K562 (cell line): Measurements from ENCODE around the gene CERS5. TPM values are rescaled to one million over a fixed set of nuclear protein-coding genes. Genes with fewer than 3 reads are reported as not detected.

Source experiments
- ATAC-seq: fragments of 200-7000 bp; cut with Tn5 transposase; 3 replicates; pipeline ENCODE4 v1.9.1; 2020; ENCODE audit warnings: moderate library complexity
- BruUV-seq: library from RNA; stranded (reverse); fragments of 400-500 nt; replicated peaks from 2 replicates; lab custom pipeline; 2021; lab: Mats Ljungman, UMichigan
- CTCF ChIA-PET: fragments of 300-600 bp; formaldehyde crosslinking; extraction: SDS; loops from one replicate; lab custom pipeline; 2021; ENCODE audit warnings: low intra/inter-chr PET ratio; lab: Yijun Ruan, JAX
- POLR2A ChIA-PET: fragments of 300-600, 350-650 bp; sonication (Branson Sonifier 250); formaldehyde crosslinking; extraction: SDS; loops from one replicate; lab custom pipeline; 2021; ENCODE audit warnings: antibody characterized with exemption, inconsistent platforms; lab: Yijun Ruan, JAX
- DNase-seq, 4 experiments: peaks; one replicate each; pipeline versions ENCODE4 v3.0.0 to v3.0.0-alpha.2; 2011 to 2018; ENCODE audit warnings: low spot score in 3 of 4, mixed read lengths in 3 of 4; ENCODE audit errors: extremely low read depth in 1 of 4
- FAIRE-seq: peaks from 2 replicates; lab custom pipeline; 2011; peaks lifted over from hg19 to GRCh38; lab: Jason Lieb, UNC
- H2AFZ ChIP-seq: 2 replicates; pipeline ENCODE4 v1.6.0; 2011; ENCODE audit warnings: low read depth, low read length, control low read depth, inconsistent platforms
- H3K27ac ChIP-seq: fragments of 200-600 bp; 3 replicates; pipeline ENCODE4 v1.8.0; 2011; ENCODE audit warnings: low read depth, mild to moderate bottlenecking, control low read depth, inconsistent platforms, low read length, moderate library complexity, mixed read lengths; ENCODE audit errors: extremely low read depth
- H3K27me3 ChIP-seq, 2 experiments: fragments of 300-600 bp in 1 of 2; 2 replicates in 1 of 2; 3 replicates in 1 of 2; pipeline versions ENCODE4 v1.6.0 to v1.8.0; 2011; ENCODE audit warnings: inconsistent platforms in 2 of 2, low read length in 2 of 2, mild to moderate bottlenecking in 1 of 2, mixed read lengths in 1 of 2, moderate library complexity in 1 of 2; ENCODE audit not compliant: control insufficient read depth in 2 of 2, insufficient read depth in 2 of 2
- H3K36me3 ChIP-seq: fragments of 300-600 bp; 3 replicates; pipeline ENCODE4 v1.8.0; 2011; ENCODE audit warnings: mild to moderate bottlenecking, low read length, inconsistent platforms; ENCODE audit not compliant: control insufficient read depth, insufficient read depth
- H3K4me1 ChIP-seq, 2 experiments: fragments of 200-600 bp in 1 of 2; replicated peaks in 1 of 2; 2 replicates in 1 of 2; 3 replicates in 1 of 2; pipeline versions ENCODE4 v1.5.1 to v1.8.0; 2011; ENCODE audit warnings: inconsistent platforms in 2 of 2, low read length in 2 of 2, mild to moderate bottlenecking in 1 of 2, mixed read lengths in 1 of 2, moderate library complexity in 1 of 2; ENCODE audit not compliant: control insufficient read depth in 2 of 2, insufficient read depth in 2 of 2
- H3K4me2 ChIP-seq: 2 replicates; pipeline ENCODE4 v1.6.1; 2011; ENCODE audit warnings: low read length, control low read depth, inconsistent platforms, mixed read lengths; ENCODE audit not compliant: insufficient read depth
- H3K4me3 ChIP-seq: fragments of 200-600 bp; sonication (generic), shearing (Covaris generic); 2 replicates; pipeline ENCODE4 v1.5.1; 2016; ENCODE audit warnings: control low read depth, inconsistent platforms
- H3K79me2 ChIP-seq: fragments of 200-600 bp; 3 replicates; pipeline ENCODE4 v1.8.0; 2011; ENCODE audit warnings: low read length, inconsistent platforms; ENCODE audit not compliant: control insufficient read depth, insufficient read depth
- H3K9ac ChIP-seq, 2 experiments: 2 replicates each; pipeline versions ENCODE4 v1.6.0 to v1.6.1; 2011; ENCODE audit warnings: low read depth in 2 of 2, low read length in 2 of 2, control low read depth in 1 of 2, inconsistent platforms in 1 of 2, mild to moderate bottlenecking in 1 of 2, mixed read lengths in 1 of 2; ENCODE audit not compliant: insufficient read depth in 1 of 2
- H3K9me1 ChIP-seq: one replicate; pipeline ENCODE4 v1.6.0; 2011; ENCODE audit warnings: inconsistent platforms, mild to moderate bottlenecking, low read length, moderate library complexity; ENCODE audit not compliant: control insufficient read depth, insufficient read depth
- H3K9me3 ChIP-seq: replicated peaks from 2 replicates; pipeline ENCODE4 v1.5.1; 2011; ENCODE audit warnings: low read depth, low read length, inconsistent platforms; ENCODE audit not compliant: control insufficient read depth, insufficient read depth
- H4K20me1 ChIP-seq: replicated peaks from 2 replicates; pipeline ENCODE4 v1.6.1; 2011; ENCODE audit warnings: low read length, inconsistent platforms, mixed read lengths; ENCODE audit not compliant: control insufficient read depth, insufficient read depth
- CHD1 ChIP-seq: fragments of 200-600 bp; sonication (generic); IDR thresholded peaks from one replicate; pipeline ENCODE4 v1.6.1; 2012; ENCODE audit warnings: mild to moderate bottlenecking, moderate library complexity, low read length, inconsistent platforms
- NCOA2 ChIP-seq, 2 experiments: fragments of 450-650 bp; IDR thresholded peaks; 2 replicates each; pipeline ENCODE4 v1.6.1; 2018; ENCODE audit warnings: mild to moderate bottlenecking in 2 of 2, moderate library complexity in 1 of 2; ENCODE audit not compliant: partially characterized antibody in 2 of 2
- NFE2L1 ChIP-seq: fragments of 450-650 bp; IDR thresholded peaks from 2 replicates; pipeline ENCODE4 v1.6.1; 2016; ENCODE audit warnings: missing genetic modification characterization, low read depth, mild to moderate bottlenecking, missing compliant biosample characterization, moderate library complexity, borderline replicate concordance
- PRPF4 ChIP-seq: fragments of 200-400 bp; formaldehyde crosslinking; IDR thresholded peaks from one replicate; pipeline ENCODE4 v1.6.1; 2017; ENCODE audit warnings: low read length, low read depth, mild to moderate bottlenecking; ENCODE audit not compliant: insufficient read depth, poor library complexity, severe bottlenecking
- WGBS: fragments of 100-300 bp; shearing (Covaris generic); methylation state at CpG from one replicate; pipeline ENCODE4 v1.1.6; 2016; ENCODE audit warnings: low coverage, mixed read lengths; ENCODE audit not compliant: insufficient coverage; ENCODE audit errors: missing lambda C conversion rate; 5-methylcytosine and 5-hydroxymethylcytosine counted together
- in situ Hi-C: fragments of 300-500 bp; cut with MboI; formaldehyde crosslinking; loops from 4 replicates; pipeline ENCODE4 v1.15.0; 2018; ENCODE audit warnings: inconsistent platforms, mixed read lengths
- intact Hi-C: fragments of 100-400 bp; cut with micrococcal nuclease; formaldehyde crosslinking; loops from 2 replicates; pipeline ENCODE4 v1.14.2; 2022
- polyA plus RNA-seq, 8 experiments: library from polyadenylated mRNA; depleted of rRNA in 4 of 8; stranded (reverse) in 5 of 8; unstranded in 3 of 8; fragments of >200 nt; fragmentation: Nextera tagmentation in 2 of 8; fragmentation: Illumina TruSeq in 1 of 8; extraction: Ambion mirVana in 2 of 8; extraction: Trizol in 1 of 8; gene quantifications; 2 replicates each; pipeline versions ENCODE4 v1.2.1 to v1.2.3, GENCODE V29; 2011 to 2014; ENCODE audit warnings: inconsistent platforms in 1 of 8, missing spikeins in 1 of 8
- total RNA-seq, 7 experiments: library from RNA; depleted of rRNA in 6 of 7; stranded (reverse); fragments of >200 nt in 6 of 7; fragmentation: Illumina TruSeq in 2 of 7; extraction: Trizol in 2 of 7; gene quantifications; 2 replicates each; pipeline versions ENCODE4 v1.2.1 to v1.2.3, GENCODE V29; 2011 to 2021; ENCODE audit warnings: low replicate concordance in 1 of 7
- TF ChIP-seq, protein P1 (sequence below): fragments of 200-400 bp; formaldehyde crosslinking; IDR thresholded peaks from 2 replicates; pipeline ENCODE4 v1.6.1; 2017; ENCODE audit warnings: mild to moderate bottlenecking, low read depth, low read length, moderate library complexity
- TF ChIP-seq, protein P2 (sequence below): fragments of 450-650 bp; IDR thresholded peaks from 2 replicates; pipeline ENCODE4 v1.6.1; 2017; ENCODE audit warnings: mild to moderate bottlenecking, moderate library complexity
- TF ChIP-seq, protein P3 (sequence below): fragments of 250-450 bp; sonication (Bioruptor Pico); IDR thresholded peaks from 2 replicates; pipeline ENCODE4 v1.5.1; 2021; ENCODE audit warnings: mild to moderate bottlenecking

Gene CERS5
- total and polyA plus RNA-seq, 9 of the 15 experiments (the other 6 are each of a cell fraction or from before 2014, with no cell fraction given) = 6.1 to 47.5 (median 17.8) TPM

DNA sequence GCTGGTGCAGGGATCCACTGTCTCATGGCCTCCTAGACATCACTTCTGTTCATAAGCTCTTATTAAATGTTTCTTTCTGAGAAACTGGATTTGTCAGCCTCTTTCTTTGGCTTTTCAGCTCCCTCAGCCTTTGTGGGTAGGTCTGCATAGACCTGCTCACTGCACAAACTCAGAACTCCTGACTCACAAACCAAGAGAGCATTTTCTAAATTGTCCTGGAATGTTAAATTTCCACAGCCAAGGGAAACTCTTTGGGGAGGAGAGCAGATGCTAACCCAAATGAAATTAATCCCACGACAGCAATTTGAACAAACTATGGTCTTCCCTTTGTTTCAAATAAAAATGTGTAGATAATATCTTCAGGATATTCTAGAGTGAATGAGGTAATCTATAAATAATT lies 19.5 kb upstream of the CERS5 start:
- H3K27me3 ChIP-seq = no peaks in the 10 kb centered on the region
- H3K9me1 ChIP-seq = no peaks in the 10 kb centered on the region
- FAIRE-seq (no peak), ATAC-seq (no peak), DNase-seq (no peak)
- H3K27ac ChIP-seq = no peak overlapping the region
- ChIA-PET CTCF (no interaction called here), POLR2A (interaction anchor here (0.6 kb wide), 1 partner anchor 54 kb away, joined by 3 read pairs; no protein-coding TSS in a partner anchor)
- no peak for TF ChIP-seq NFE2L1 (tag)
- TF ChIP-seq, protein P1, sequence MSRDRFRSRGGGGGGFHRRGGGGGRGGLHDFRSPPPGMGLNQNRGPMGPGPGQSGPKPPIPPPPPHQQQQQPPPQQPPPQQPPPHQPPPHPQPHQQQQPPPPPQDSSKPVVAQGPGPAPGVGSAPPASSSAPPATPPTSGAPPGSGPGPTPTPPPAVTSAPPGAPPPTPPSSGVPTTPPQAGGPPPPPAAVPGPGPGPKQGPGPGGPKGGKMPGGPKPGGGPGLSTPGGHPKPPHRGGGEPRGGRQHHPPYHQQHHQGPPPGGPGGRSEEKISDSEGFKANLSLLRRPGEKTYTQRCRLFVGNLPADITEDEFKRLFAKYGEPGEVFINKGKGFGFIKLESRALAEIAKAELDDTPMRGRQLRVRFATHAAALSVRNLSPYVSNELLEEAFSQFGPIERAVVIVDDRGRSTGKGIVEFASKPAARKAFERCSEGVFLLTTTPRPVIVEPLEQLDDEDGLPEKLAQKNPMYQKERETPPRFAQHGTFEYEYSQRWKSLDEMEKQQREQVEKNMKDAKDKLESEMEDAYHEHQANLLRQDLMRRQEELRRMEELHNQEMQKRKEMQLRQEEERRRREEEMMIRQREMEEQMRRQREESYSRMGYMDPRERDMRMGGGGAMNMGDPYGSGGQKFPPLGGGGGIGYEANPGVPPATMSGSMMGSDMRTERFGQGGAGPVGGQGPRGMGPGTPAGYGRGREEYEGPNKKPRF = no peak
- no peak for TF ChIP-seq PRPF4
- TF ChIP-seq NCOA2 (IDR thresholded peaks at IDR 0.05; ENCODE audit: partially characterized antibody in 2 of 2) = no peak
- TF ChIP-seq, protein P2, sequence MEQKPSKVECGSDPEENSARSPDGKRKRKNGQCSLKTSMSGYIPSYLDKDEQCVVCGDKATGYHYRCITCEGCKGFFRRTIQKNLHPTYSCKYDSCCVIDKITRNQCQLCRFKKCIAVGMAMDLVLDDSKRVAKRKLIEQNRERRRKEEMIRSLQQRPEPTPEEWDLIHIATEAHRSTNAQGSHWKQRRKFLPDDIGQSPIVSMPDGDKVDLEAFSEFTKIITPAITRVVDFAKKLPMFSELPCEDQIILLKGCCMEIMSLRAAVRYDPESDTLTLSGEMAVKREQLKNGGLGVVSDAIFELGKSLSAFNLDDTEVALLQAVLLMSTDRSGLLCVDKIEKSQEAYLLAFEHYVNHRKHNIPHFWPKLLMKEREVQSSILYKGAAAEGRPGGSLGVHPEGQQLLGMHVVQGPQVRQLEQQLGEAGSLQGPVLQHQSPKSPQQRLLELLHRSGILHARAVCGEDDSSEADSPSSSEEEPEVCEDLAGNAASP = no peak
- TF ChIP-seq, protein P3, sequence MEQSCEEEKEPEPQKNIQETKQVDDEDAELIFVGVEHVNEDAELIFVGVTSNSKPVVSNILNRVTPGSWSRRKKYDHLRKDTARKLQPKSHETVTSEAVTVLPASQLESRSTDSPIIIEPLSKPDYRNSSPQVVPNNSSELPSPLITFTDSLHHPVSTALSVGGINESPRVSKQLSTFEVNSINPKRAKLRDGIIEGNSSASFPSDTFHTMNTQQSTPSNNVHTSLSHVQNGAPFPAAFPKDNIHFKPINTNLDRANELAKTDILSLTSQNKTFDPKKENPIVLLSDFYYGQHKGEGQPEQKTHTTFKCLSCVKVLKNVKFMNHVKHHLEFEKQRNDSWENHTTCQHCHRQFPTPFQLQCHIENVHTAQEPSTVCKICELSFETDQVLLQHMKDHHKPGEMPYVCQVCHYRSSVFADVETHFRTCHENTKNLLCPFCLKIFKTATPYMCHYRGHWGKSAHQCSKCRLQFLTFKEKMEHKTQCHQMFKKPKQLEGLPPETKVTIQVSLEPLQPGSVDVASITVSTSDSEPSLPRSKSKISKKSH (CRISPR knock-in tag) = no peak
- no peak for TF ChIP-seq CHD1
- 0 out of 5 replicates have a peak, but pooled peaks cover 0 to 4% of the 10 kb centered on the region in 2 experiments for H3K4me1 ChIP-seq
- in situ Hi-C loops (no loop called here), intact Hi-C loops (no loop called here)
- H3K4me2 ChIP-seq = no peak overlapping the region
- 88% methylated on average over 1 of the region's 1 CpG for WGBS
- no peak overlapping the region for H3K4me3 ChIP-seq
- no peak overlapping the region for H2AFZ ChIP-seq
- H3K9me3 ChIP-seq = no peaks in the 10 kb centered on the region
- H4K20me1 ChIP-seq = no peaks in the 10 kb centered on the region
- BruUV-seq = no TSS peak
- H3K79me2 ChIP-seq = no peaks in the 10 kb centered on the region
- H3K36me3 ChIP-seq = peaks cover 5% of the 10 kb centered on the region; the same call in 2 of the 3 replicates
- H3K9ac ChIP-seq = no peak overlapping the region
